HEK293T (cell line): ENCODE data around the gene MYO9A.

Source experiments
- CTCF ChIA-PET: fragments of 350-600 bp; formaldehyde crosslinking; extraction: SDS; loops from one replicate; lab custom pipeline; 2021; ENCODE audit warnings: antibody characterized with exemption, inconsistent platforms; lab: Yijun Ruan, JAX
- POLR2A ChIA-PET: fragments of 350-600 bp; formaldehyde crosslinking; extraction: SDS; loops from one replicate; lab custom pipeline; 2020; ENCODE audit warnings: antibody characterized with exemption, inconsistent platforms; lab: Yijun Ruan, JAX
- DNase-seq: peaks from one replicate; pipeline ENCODE4 v3.0.0; 2012; ENCODE audit warnings: mixed read lengths; ENCODE audit errors: extremely low spot score
- ARNT ChIP-seq: fragments of 450-650 bp; IDR thresholded peaks from 2 replicates; pipeline ENCODE4 v1.6.1; 2017; ENCODE audit warnings: mild to moderate bottlenecking
- BHLHE40 ChIP-seq: fragments of 450-650 bp; IDR thresholded peaks from 2 replicates; pipeline ENCODE4 v1.6.1; 2016; ENCODE audit warnings: mild to moderate bottlenecking, moderate library complexity, borderline replicate concordance
- CTBP1 ChIP-seq: fragments of 450-650 bp; IDR thresholded peaks from 2 replicates; pipeline ENCODE4 v1.6.1; 2016; ENCODE audit warnings: borderline replicate concordance
- ELF4 ChIP-seq: fragments of 450-650 bp; IDR thresholded peaks from 2 replicates; pipeline ENCODE4 v1.6.1; 2017; ENCODE audit warnings: antibody characterized with exemption
- FOXA1 ChIP-seq: fragments of 450-650 bp; IDR thresholded peaks from 2 replicates; pipeline ENCODE4 v1.6.1; 2016; ENCODE audit warnings: mild to moderate bottlenecking
- FOXK2 ChIP-seq: fragments of 450-650 bp; IDR thresholded peaks from 2 replicates; pipeline ENCODE4 v1.6.1; 2016; ENCODE audit warnings: mild to moderate bottlenecking
- FOXM1 ChIP-seq: fragments of 450-650 bp; IDR thresholded peaks from 2 replicates; pipeline ENCODE4 v1.6.1; 2017; ENCODE audit warnings: mild to moderate bottlenecking, borderline replicate concordance
- HDGF ChIP-seq: fragments of 450-650 bp; IDR thresholded peaks from 2 replicates; pipeline ENCODE4 v1.6.1; 2017; ENCODE audit warnings: antibody characterized with exemption, borderline replicate concordance
- L3MBTL2 ChIP-seq: fragments of 450-650 bp; conservative IDR thresholded peaks from 2 replicates; pipeline ENCODE4 v1.6.1; 2016; ENCODE audit warnings: mild to moderate bottlenecking
- LEF1 ChIP-seq: fragments of 450-650 bp; IDR thresholded peaks from 2 replicates; pipeline ENCODE4 v1.6.1; 2017; ENCODE audit warnings: mild to moderate bottlenecking, borderline replicate concordance
- NFRKB ChIP-seq: fragments of 450-650 bp; IDR thresholded peaks from 2 replicates; pipeline ENCODE4 v1.6.1; 2016; ENCODE audit warnings: mild to moderate bottlenecking, moderate library complexity
- SP1 ChIP-seq: fragments of 450-650 bp; IDR thresholded peaks from 2 replicates; pipeline ENCODE4 v1.6.1; 2017
- SUZ12 ChIP-seq: fragments of 450-650 bp; IDR thresholded peaks from 2 replicates; pipeline ENCODE4 v1.6.1; 2016; ENCODE audit warnings: mild to moderate bottlenecking
- TARDBP ChIP-seq: fragments of 450-650 bp; IDR thresholded peaks from 2 replicates; pipeline ENCODE4 v1.6.1; 2016
- ZNF384 ChIP-seq: fragments of 450-650 bp; IDR thresholded peaks from 2 replicates; pipeline ENCODE4 v1.6.1; 2016
- TF ChIP-seq, protein P1 (sequence below): fragments of 450-650 bp; IDR thresholded peaks from 2 replicates; pipeline ENCODE4 v1.6.1; 2016

Gene MYO9A

DNA sequence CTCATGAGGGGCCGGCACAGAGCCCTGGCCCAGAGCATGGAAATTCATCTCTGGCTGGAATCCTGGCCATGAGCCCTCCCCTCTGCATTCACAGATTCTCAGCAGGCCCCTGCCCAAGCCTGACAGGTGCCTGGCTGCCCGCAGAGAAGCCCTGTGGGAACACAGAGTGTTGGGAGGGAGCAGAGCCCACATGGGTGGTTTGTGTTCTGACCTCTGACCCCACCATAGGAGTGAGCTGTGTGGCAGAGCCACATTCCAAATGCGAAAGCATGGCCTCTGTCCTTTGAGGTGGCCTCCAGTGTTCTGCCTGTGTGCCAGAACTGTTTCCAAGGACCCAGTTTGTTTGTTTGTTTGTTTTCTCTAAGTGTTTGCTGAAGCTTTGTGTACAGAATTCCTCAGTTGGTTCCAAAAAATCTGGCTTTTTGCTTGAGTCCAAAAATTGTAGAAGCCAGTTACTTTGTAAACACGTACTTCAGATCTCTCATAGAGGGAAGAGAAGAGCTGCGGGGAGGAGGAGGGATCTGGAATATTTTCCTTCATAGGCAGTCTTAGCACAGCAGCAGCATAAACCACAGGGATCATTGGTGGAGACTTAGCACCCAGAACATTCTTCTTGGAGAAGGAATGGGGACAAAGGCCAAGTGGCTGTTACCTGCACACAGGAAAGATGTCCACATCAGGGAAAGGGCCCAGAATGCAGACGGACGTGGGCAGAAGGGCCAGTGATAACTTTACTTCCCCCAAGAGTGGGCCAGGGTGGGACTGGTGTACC, 43.6 kb upstream of the MYO9A start:
- POLR2A ChIA-PET: no interaction called here
- no peak for TF ChIP-seq SP1
- CTCF ChIA-PET: no interaction called here
- no peak for DNase-seq

DNA sequence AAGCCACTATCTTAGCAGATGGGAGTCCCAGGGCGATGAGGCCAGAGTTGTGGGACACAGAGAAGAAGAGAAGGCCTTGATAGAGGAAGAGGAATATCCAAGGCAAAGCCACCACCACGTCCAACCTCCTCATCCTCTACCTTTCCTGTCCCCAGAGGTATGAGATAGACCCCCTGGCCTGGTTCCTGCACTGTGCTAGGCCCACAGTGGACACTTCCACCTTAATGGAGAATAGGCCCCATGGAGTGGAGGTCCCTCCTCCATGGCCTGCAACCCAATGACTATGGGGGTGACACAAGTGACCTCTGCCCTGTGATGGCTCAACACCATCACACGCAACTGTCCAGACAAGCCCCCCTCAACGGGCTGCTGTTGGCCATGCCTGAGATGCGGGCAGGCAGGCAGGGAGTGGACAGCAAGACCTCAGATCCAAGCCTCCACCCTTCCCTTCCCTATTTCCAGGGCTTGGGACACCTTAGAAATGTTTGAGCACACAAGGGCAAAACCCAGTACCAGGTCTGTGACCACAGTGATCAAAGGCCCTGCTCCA, 42.8 kb upstream of the MYO9A start:
- no peak for DNase-seq
- TF ChIP-seq FOXM1 (no peak), BHLHE40 (no peak), ELF4 (no peak), LEF1 (no peak), NFRKB (no peak), L3MBTL2 (no peak), CTBP1 (no peak)
- ChIA-PET POLR2A (no interaction called here), CTCF (no interaction called here)

DNA sequence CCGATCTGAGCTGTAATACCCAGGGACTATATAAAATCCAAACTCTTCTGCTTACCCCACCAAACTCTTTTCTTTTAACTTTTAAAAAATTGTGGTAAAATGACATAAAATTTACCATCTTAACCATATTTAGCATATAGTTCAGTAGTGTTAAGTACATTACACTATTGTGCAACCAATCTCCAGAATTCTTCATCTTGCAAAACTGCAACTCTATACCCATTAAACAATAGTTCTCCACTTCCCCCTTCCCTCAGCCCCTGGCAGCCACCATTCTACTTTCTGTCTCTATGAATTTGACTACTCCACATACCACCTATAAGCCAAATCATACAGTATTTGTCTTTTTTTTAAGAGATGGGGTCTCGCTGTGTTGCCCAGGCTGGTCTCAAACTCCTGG, 39.0 kb upstream of the MYO9A start:
- no peak for DNase-seq
- ChIA-PET POLR2A (interaction anchor here (1.1 kb wide), 1 partner anchor 39 kb away, joined by 4 read pairs; the partner anchor contains the start of genes MYO9A and SENP8), CTCF (interaction anchor here (0.7 to 3.0 kb wide), 8 partner anchors 8 to 413 kb away, joined by 3 to 14 read pairs (median 5); no protein-coding TSS in a partner anchor)
- TF ChIP-seq BHLHE40 (no peak), LEF1 (no peak), TARDBP (no peak), SUZ12 (no peak), FOXK2 (no peak), HDGF (no peak), FOXM1 (no peak), NFRKB (no peak), ARNT (no peak), FOXA1 (no peak), SP1 (no peak)

DNA sequence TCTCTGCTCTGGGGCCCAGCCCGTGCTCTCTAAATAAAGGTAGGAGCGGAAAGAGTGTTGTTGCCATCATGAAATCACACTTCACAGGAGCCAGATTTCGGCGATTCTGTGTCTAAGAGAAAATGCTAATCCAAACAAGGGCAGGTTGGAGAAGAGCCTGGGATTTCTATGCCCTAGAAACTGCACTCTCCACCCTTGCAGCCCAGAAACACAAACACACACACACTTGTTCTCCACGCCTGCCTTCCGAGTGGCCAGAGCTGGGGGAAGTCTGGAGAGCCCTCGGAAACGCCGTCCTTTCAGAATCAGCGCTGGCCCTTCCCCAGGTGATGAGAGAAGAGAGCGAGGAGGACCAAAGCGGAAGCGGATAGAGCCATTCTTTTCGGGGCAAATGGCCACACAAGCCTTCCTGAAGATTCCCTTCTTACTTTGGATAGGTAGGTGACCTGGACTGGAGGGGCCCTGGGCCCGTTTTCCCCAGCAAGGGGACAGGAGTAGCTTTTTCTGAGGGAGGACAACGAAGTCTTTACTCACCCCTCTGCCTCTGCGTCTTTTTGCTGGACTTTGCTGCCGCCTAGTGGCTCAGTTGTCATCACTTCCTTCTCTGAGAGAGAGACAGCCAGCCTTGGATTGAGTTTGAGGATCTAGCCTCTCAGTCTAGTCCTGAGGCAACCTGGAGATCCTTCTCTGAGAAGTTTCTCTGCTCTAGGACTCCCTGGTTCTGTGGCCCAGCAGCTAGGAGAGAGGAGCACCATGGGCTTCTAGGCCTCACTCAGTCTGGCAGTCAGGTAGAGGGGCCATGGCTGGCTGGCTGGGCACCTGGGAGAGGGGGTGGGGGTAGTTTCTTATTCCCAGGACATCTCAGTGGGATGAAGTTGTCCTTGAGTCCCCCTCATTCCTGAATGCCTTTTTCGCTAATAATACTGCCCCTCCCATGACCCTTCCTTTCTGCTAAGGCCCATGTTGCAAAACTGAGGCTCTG, 38.0 kb upstream of the MYO9A start:
- DNase-seq: peak; percentile 81
- CTCF ChIA-PET: interaction anchor here (0.5 to 3.0 kb wide), 13 partner anchors 9 to 412 kb away, joined by 3 to 14 read pairs (median 4); no protein-coding TSS in a partner anchor
- TF ChIP-seq CTBP1 (no peak), ELF4 (no peak), LEF1 (no peak), FOXM1 (no peak), L3MBTL2 (no peak), NFRKB (no peak), BHLHE40 (no peak), FOXA1 (no peak), FOXK2 (no peak), ZNF384 (no peak), HDGF (no peak)
- TF ChIP-seq, protein P1, sequence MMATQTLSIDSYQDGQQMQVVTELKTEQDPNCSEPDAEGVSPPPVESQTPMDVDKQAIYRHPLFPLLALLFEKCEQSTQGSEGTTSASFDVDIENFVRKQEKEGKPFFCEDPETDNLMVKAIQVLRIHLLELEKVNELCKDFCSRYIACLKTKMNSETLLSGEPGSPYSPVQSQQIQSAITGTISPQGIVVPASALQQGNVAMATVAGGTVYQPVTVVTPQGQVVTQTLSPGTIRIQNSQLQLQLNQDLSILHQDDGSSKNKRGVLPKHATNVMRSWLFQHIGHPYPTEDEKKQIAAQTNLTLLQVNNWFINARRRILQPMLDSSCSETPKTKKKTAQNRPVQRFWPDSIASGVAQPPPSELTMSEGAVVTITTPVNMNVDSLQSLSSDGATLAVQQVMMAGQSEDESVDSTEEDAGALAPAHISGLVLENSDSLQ: no peak
- POLR2A ChIA-PET: interaction anchor here (1.1 kb wide), 1 partner anchor 38 kb away, joined by 4 read pairs; the partner anchor contains the start of genes MYO9A and SENP8

DNA sequence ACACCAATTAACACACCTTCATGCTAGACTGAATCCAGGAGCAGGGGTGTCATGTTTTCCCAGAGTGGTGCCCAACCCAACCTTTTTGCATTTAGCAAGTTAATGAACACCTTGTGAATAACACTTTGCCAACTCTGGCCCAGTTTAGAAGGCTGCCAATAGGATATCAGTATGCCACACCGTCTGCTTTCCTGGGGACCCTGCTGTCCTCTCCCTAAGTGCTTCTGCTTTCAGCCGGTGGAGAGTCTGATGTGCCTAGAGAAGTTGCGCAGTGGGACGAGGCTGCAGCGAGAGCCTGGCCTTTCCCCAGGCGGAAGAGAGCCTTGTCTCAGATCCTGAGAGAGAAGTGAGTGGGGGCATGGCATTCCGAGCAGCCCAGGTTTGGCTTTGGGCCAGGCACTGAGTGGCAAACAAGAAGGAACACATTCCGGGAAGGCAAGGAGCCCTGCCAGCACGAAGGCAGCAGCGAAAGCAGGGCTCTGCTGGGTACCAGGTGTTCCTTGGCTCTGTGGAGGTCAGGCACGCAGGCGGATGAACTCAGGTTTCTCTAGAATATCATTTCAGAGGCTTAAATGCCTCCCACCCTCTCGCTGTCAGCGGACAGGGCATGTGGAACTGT, 37.2 kb upstream of the MYO9A start:
- ChIA-PET CTCF (no interaction called here), POLR2A (no interaction called here)
- TF ChIP-seq CTBP1 (no peak), SUZ12 (no peak), SP1 (no peak), ELF4 (no peak), ARNT (no peak), FOXM1 (no peak), NFRKB (no peak), BHLHE40 (no peak), TARDBP (no peak), FOXA1 (no peak), ZNF384 (no peak), FOXK2 (no peak), L3MBTL2 (no peak), HDGF (no peak), LEF1 (no peak)
- TF ChIP-seq, protein P1: no peak
- DNase-seq: no peak

DNA sequence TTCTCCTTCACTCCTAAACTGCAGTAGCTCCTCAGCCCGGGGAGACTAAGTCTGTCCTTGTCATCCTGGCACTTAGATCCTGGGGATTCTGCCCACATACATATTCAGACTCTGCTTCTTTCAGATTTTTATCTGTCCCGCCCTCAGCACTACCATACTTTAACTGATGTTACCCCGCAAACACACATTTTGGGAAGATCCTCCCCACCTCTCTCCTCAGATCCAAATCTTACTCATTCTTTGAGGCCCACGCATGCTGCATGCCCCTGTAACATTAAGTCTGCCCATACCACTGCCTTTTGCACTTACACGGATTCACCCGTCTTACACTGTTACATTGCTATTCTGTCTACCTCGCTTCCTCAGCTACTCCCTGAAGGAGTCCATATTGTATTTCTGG, 36.4 kb upstream of the MYO9A start:
- no peak for DNase-seq
- TF ChIP-seq ARNT (no peak), NFRKB (no peak), ELF4 (no peak), LEF1 (no peak)
- ChIA-PET POLR2A (no interaction called here), CTCF (no interaction called here)
